Motor neuron (in vitro differentiated cells): Measurements from ENCODE around the gene FCN2. TPM values are rescaled to one million over a fixed set of nuclear protein-coding genes. Genes with fewer than 3 reads are reported as not detected.
"Not testable (repeated sequence)": the region's sequence is repeated elsewhere in the genome, so short reads cannot be mapped to it uniquely, and the experiment has no call there.

ENCODE experiments used
- ATAC-seq, 8 experiments: fragments of 200-7000 bp; cut with Tn5 transposase; replicated peaks in 6 of 8; 2 replicates each; pipeline ENCODE4 v1.8.0; 2021; ENCODE audit warnings: mild to moderate bottlenecking in 8 of 8, moderate library complexity in 8 of 8
- H3K27ac ChIP-seq, 2 donors: fragments of 250-450 bp; sonication (Bioruptor Pico); 2 replicates each; pipeline ENCODE4 v1.9.0; 2021; ENCODE audit warnings: antibody characterized with exemption in 2 of 2, mild to moderate bottlenecking in 2 of 2, moderate library complexity in 1 of 2
- H3K4me1 ChIP-seq, 2 donors: fragments of 250-450 bp; sonication (Bioruptor Pico); replicated peaks in 1 of 2; 2 replicates each; pipeline ENCODE4 v1.6.1; 2021; ENCODE audit warnings: antibody characterized with exemption in 2 of 2, mild to moderate bottlenecking in 2 of 2, moderate library complexity in 1 of 2
- H3K4me3 ChIP-seq, 5 donors: fragments of 250-450 bp; sonication (Bioruptor Pico); 2 replicates each; pipeline ENCODE4 v1.9.0; 2021; ENCODE audit warnings: antibody characterized with exemption in 5 of 5, mild to moderate bottlenecking in 5 of 5, moderate library complexity in 4 of 5
- WGBS, 10 experiments: fragments of 450-650 bp; shearing (Covaris generic); methylation state at CpG; one replicate each; pipeline ENCODE4 v1.0.0; 2022; 5-methylcytosine and 5-hydroxymethylcytosine counted together
- in situ Hi-C, 9 experiments: fragments of 400-800 bp; cut with MboI; loops; one replicate each; pipeline ENCODE4 v1.15.0; 2021; ENCODE audit warnings: low sequenced_read_pairs in 9 of 9, low pct_unique_long_range_greater_than_20kb in 2 of 9; ENCODE audit not compliant: unreplicated experiment in 9 of 9
- total RNA-seq, 8 experiments: library from RNA; unstranded; fragments of 300-600 nt; gene quantifications; 2 replicates each; pipeline versions ENCODE4 v1.2.3 to v1.2.4, GENCODE V29; 2022

FCN2 gene
- total RNA-seq, 8 experiments from 2014 or later, result 0.21 TPM; not detected in 7

DNA sequence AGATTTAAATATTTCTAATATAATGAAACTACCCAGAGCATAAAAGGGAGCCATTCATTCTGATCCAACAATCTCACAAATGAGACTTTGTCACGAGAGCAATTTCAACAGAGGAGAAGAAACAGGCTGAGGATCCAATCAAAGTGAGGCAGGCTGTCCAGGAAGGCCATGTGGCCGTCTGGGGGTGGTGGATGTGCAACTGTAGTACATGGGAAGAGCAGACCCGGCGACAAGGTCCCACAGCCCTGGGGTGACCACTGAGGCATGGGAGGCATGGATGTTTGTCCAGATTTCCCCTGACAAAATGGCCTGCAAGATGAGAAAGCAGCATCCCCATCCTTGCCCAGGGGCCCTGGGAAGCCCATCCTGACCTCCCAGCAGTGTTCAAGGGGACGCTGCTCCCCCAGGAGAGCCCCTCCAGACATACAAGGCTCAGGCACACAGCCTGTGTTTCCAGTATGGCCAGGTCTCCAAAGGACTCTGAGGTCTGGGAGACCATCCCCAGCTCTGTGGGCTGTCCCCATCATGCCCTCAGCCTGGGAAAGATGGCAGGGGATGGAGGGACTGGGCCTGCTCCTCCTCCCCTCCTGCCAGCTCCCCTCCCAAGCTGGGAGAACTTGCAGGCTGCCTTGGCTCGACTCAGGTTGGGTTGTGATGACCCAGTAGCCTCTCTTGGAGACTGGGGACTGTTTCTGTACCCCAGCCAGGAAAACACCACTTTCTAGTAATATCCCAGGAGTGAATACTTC, 27.5 kb upstream of the FCN2 start:
- 0 to 48% (median 40%) methylated on average over 2 of the region's 6 CpGs; no CpG with 5 or more reads in 7 of the 10 experiments for WGBS, 10 experiments
- in situ Hi-C loops, result no loop called here
- ATAC-seq, result no peak
- H3K4me1 ChIP-seq, result no peaks in the 10 kb centered on the region
- H3K4me3 ChIP-seq, result no peak overlapping the region
- no peak overlapping the region for H3K27ac ChIP-seq

DNA sequence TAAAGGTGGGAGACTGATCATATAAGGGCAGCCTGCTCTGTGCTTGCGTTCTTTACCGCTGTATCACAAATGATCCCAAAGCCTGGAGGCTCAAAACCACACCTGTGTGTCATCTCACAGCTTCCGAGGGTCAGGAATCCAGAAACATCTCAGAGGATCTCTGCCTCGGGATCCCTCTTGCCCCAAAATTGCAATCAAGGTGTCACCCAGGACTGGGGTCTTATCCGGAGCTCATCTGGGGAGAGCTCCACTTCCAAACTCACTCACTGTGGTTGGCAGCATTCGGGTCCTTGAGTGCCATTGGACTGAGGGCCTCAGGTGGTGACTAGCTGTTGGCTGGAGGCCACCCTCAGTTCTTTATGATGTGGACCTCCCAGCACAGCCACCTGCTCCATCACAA, 26.7 kb upstream of the FCN2 start:
- Histone ChIP-seq H3K27ac (no peak overlapping the region), H3K4me1 (no peaks in the 10 kb centered on the region), H3K4me3 (no peak overlapping the region)
- in situ Hi-C loops, result no loop called here
- 47 to 100% (median 71%) methylated on average over 1 to 6 of the region's 6 CpGs; no CpG with 5 or more reads in 4 of the 10 experiments for WGBS, 10 experiments
- ATAC-seq, result no peak

DNA sequence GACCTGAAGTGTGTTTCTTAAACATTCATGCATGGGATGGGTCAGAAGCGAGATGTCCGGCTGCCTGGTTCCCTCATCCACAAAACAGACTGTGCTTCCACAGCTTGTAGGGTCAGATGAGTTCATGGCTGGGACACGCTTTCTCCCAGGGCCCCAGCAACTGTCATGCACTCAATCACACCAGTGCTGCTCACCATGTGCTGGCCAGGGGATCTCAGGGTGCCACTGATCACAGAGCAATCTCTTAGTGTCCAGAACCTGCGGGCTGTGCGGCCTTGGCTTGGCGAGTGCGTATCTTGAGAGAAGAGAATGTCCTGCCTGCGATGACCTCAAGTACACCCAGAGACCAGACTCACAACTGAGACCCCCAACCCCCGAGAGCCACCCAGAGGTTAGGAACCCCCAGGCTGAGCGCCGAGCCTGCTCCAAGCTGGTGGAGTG, 26.0 kb upstream of the FCN2 start:
- 95 to 100% (median 100%) methylated on average over 1 to 8 of the region's 11 CpGs; no CpG with 5 or more reads in 7 of the 10 experiments for WGBS, 10 experiments
- H3K4me1 ChIP-seq, result no peaks in the 10 kb centered on the region
- H3K27ac ChIP-seq, result no peak overlapping the region
- in situ Hi-C loops, result no loop called here
- no peak for ATAC-seq
- H3K4me3 ChIP-seq, result no peak overlapping the region

DNA sequence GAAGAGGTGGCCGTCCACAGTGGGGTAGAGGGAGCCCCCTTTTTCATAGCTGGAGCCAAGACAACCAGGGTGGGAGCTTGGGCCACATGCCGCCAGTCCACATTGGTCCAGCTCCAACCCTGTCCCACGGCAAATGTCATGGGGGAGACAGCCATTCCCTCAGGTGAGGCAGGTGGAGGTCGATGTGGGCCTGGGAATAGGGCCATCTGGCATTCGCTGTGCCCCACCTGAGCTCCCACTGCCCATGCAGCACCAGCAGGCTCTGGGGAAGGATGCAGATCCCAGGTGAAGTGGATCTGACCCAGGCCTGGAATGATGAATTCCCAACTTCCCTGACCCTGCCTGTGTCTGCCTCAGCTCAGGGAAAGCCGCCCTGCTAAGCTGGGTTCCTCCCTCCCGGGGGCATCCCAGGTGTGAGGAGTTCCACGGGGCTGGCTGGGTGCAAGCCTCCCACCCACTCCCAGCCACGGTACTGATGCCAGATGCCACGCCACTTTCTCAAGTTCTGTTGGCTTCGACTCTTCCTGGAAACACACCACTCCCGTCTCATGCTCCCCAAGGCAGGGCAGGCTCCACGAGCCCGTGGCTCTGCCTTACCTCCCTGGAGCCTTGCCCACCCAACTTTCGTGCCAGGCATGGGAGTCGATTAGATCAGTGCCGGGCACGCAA, 25.2 kb upstream of the FCN2 start:
- no peak for ATAC-seq
- 33 to 80% (median 60%) methylated on average over 1 to 6 of the region's 18 CpGs; no CpG with 5 or more reads in 5 of the 10 experiments for WGBS, 10 experiments
- no peak overlapping the region for H3K27ac ChIP-seq
- H3K4me3 ChIP-seq, result no peak overlapping the region
- no peaks in the 10 kb centered on the region for H3K4me1 ChIP-seq
- in situ Hi-C loops, result no loop called here

DNA sequence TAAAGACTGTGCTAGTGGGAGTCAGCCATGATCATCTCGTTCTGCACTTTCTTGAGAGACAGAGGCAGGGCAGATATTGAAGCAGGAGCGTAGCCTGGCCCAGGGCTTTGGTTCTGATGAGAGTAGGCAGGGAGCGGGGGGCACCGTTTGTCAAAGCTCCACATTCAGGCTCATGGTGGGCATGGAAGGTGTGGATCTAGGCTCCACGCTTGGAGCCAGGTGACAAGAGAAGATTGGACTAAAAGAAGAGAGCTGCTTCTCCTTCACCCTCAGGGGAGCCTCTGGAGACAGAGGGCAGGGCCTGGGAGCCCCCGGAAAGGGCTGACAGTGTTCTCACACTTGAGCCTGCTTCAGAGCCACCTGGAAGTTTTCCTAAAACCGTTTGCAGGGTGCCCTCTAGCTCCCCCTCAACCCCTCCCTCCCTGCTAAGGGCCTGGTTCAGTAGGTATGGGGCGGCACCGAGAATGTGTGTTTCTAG, 24.7 kb upstream of the FCN2 start:
- H3K4me1 ChIP-seq, result no peaks in the 10 kb centered on the region
- in situ Hi-C loops, result no loop called here
- ATAC-seq, result no peak
- no peak overlapping the region for H3K4me3 ChIP-seq
- no peak overlapping the region for H3K27ac ChIP-seq
- WGBS, 10 experiments, result 46 to 92% (median 66%) methylated on average over 1 to 5 of the region's 9 CpGs; no CpG with 5 or more reads in 4 of the 10 experiments

DNA sequence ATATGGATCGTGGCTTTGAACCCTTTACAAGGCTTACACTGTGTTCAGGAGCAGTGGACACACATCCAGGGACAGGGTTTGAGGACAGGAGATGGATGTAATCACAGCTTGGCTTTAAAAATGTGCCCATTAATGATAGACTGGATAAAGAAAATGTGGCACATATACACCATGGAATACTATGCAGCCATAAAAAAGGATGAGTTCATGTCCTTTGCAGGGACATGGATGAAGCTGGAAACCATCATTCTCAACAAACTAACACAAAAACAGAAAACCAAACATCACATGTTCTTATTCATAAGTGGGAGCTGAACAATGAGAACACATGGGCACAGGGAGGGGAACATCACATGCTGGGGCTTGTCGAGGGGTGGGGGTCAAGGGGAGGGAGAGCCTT, 23.2 kb upstream of the FCN2 start:
- WGBS, 10 experiments, result 86 to 100% methylated on average over 1 of the region's 2 CpGs; no CpG with 5 or more reads in 8 of the 10 experiments
- H3K4me1 ChIP-seq, H3K4me3 ChIP-seq, H3K27ac ChIP-seq, ATAC-seq, in situ Hi-C loops: not testable (repeated sequence)

DNA sequence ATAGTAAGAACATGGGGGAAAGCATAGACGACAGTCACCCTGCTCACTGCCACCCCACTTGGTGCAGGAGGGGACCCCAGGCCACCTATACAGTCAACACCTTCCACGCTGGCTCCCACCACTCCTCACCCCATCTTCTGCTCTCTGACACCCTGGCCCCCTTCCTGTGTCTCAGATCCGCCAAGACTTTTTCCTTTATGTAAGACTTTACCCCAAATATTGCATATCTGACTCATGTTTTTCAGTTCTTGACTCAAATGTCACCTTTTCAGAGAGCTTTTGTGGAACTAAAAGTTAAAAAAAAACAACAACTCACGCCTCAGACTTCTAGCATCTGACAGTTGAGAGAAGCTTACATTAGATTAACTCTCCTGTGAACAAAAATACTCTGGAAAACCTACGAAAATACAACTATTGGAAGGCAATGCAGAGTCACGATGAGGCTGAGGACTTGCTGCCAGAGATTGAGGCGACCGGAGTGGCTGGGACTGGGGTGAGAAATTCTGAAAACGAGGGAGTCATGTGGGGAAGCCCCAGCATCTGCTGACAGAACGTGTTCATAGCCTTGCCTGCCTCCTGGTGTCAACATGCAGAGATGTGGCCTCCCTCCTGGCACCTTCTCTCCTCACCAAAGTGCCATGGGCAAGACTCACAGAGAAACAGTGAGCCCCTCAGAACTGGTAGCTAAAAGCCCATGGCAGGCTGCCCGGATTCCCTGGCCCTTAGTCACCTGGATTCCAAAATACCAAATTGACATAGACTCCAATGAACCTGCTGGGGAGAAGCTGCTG, 22.4 kb upstream of the FCN2 start:
- no peaks in the 10 kb centered on the region for H3K4me1 ChIP-seq
- no peak overlapping the region for H3K4me3 ChIP-seq
- no peak for ATAC-seq
- no peak overlapping the region for H3K27ac ChIP-seq
- in situ Hi-C loops, result no loop called here
- WGBS, 10 experiments, result 15 to 79% (median 47%) methylated on average over 1 to 7 of the region's 11 CpGs

DNA sequence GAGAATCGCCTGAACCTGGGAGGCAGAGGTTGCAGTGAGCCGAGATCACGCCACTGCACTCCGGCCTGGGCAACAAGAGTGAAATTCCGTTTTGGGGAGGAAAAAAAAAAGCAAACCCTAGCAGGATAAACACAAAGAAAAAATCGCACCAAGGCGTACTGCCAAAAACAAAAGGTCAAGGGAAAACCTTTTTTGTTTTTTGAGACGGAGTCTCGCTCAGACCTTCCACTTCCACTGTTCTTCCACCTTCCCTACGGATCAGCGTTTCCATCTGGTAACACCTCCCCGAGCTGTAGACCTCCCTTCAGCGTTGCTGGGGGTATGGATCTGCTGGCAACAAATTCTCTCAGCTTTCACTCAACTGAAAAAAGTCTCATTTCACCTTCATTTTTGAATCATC, 20.1 kb upstream of the FCN2 start:
- Histone ChIP-seq H3K27ac (no peak overlapping the region), H3K4me1 (no peaks in the 10 kb centered on the region), H3K4me3 (no peak overlapping the region)
- in situ Hi-C loops, result no loop called here
- 43 to 100% (median 88%) methylated on average over 1 to 12 of the region's 13 CpGs; no CpG with 5 or more reads in 1 of the 10 experiments for WGBS, 10 experiments
- no peak for ATAC-seq

DNA sequence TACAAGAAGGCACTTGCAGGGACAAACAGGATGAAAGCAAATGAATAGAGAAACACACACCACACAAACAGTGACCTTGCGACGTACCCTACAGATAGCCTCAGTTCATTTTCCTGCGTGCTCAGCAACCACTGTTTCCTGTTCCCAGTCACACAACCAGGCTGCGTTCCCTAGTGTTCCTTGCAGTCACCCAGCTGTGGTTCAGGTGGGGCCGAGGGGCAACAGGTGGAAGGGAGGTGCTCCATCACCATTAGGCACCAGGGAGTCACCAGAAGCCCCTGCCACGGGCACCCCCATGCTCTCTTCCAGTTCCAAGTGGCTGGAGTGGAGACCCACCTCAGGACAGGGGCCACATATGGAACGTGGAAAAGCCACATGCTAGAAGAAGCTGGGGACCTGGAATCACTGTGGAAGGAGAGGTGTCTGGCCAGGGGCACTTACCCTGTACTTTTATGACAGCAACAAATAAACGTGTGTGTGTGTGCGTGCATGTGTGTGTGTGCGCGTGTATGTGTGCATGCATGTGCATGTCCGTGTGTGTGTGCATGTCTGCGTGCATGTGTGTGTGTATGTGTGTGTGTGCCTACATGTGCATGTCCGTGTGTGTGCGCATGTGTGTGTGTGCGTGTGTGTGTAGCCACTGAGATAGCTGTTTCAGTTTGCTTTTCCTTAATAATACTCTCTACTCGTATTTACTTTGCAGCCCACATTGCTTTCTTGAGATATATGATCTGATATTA, 18.8 kb upstream of the FCN2 start:
- Histone ChIP-seq H3K4me1 (no peaks in the 10 kb centered on the region), H3K27ac (no peak overlapping the region), H3K4me3 (no peak overlapping the region)
- ATAC-seq, result no peak
- WGBS, 10 experiments, result 65 to 98% (median 90%) methylated on average over 2 to 11 of the region's 17 CpGs; no CpG with 5 or more reads in 1 of the 10 experiments
- in situ Hi-C loops, result no loop called here

DNA sequence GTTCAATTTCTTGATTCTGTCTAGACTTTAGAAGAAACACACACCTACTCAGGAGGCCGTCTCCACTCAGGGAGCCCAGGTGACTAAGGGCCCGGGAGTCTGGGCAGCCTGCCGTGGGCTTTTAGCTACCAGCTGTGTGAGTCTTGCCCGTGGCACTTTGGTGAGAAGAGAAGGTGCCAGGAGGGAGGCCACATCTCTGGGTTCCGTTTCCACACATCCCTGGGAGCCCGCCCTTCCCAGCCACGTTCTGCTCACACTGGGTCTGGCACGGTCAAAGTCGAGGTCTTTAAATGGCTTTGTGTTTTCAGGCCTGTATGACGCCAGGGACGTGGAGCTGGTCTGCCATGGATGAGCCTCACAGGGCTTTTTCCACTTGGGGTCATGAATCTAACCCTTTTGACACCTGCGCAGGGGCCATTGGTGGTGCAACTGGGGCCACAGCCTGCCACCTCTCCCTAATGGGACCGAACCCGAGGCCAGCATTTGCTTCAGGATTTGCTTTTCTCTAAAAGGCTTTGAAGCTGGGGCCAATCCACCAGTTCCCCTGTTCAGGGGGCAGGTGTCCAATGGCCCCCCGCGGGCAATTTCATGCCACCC, 17.2 kb upstream of the FCN2 start:
- H3K4me1 ChIP-seq, result no peaks in the 10 kb centered on the region
- 53 to 97% (median 81%) methylated on average over 1 to 8 of the region's 16 CpGs; no CpG with 5 or more reads in 4 of the 10 experiments for WGBS, 10 experiments
- no peak overlapping the region for H3K27ac ChIP-seq
- ATAC-seq, result no peak
- in situ Hi-C loops, result no loop called here
- H3K4me3 ChIP-seq, result no peak overlapping the region

DNA sequence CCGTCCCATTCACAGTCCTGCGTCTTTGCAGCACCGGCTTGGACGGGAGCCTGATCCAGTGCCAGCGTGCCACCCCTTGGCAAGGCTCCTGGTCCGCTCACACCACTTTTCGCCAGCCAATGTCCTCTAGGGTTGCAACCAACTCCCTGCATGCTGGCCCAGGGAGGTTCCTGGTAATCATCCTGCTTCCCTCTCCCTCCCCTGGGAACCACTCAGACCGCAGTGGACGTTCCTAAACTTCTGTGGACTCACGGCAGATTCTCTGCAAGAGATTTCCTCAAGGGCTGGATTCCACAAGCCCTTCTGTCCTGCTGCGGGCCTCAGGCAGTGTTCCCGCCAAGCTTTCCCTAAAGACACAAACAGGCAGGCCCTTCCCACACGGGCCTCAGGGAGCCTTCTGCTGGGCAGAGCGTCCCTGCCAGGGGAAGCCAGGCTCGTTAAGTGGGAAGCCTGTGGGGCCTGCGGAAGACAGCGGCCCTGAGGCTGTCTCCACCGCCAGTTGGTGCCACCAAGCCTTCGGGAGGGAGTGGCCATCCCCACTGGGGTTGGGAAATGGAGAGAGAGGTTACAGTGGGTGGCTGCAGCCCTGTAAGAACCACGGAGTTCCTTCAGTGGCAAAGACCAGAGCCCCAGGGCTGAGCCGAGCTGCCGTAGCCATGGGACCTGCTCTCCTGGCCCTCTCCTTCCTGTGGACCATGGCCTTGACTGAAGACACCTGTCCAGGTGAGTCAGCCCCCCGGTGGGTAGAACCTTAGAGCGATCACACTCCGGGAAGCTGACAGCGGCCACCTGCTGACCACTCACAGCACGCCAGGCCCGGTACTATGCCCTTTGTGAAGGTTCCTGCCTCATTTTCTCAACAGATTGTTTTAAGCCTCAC, 16.4 kb upstream of the FCN2 start:
- Histone ChIP-seq H3K4me3 (no peak overlapping the region), H3K27ac (no peak overlapping the region), H3K4me1 (no peaks in the 10 kb centered on the region)
- ATAC-seq, result no peak
- 61 to 100% (median 80%) methylated on average over 1 to 2 of the region's 28 CpGs; no CpG with 5 or more reads in 5 of the 10 experiments for WGBS, 10 experiments
- in situ Hi-C loops, result no loop called here
